Hematopoietic multipotent progenitor cell (in vitro differentiated cells): Measurements from ENCODE around the gene GMPR. TPM values are rescaled to one million over a fixed set of nuclear protein-coding genes. Genes with fewer than 3 reads are reported as not detected.
"Not testable (repeated sequence)": the region's sequence is repeated elsewhere in the genome, so short reads cannot be mapped to it uniquely, and the experiment has no call there.

Experiments used
- DNase-seq, 3 donors: peaks; one replicate each; pipeline ENCODE4 v3.0.0-alpha.2; 2011 to 2015; ENCODE audit warnings: low read depth in 2 of 3, low spot score in 2 of 3
- total RNA-seq: library from RNA; depleted of rRNA; stranded (reverse); fragments of >200 nt; gene quantifications from one replicate; pipeline ENCODE4 v1.2.3, GENCODE V29; 2012

Gene GMPR
- total RNA-seq, 1 donor: 36.4 TPM

DNA sequence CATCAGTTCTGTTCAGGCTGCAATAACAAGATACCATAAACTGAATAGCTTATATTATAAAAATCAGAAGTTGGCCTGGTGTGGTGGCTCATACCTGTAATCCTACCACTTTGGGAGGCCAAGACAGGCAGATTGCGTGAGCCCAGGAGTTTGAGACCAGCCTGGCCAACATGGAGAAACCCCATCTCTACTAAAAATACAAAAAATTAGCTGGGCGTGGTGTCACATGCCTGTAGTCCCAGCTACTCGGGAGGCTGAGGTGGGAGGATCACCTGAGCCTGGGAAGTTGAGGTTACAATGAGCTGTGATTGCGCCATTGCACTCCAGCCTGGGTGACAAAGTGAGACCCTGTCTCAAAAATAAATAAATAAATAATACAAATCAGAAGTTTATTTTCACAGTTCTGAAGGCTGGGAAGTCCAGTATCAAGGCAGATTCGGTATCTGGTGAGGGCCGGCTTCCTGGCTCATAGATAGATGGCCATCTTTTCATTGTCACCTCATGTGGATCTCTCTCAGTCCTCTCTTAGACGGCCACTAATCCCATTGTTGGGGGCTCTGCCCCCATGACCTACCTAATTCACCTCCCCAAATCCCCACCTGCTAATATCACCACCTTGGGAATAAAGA is 31.2 kb downstream of the GMPR start:
- DNase-seq: not testable (repeated sequence)

DNA sequence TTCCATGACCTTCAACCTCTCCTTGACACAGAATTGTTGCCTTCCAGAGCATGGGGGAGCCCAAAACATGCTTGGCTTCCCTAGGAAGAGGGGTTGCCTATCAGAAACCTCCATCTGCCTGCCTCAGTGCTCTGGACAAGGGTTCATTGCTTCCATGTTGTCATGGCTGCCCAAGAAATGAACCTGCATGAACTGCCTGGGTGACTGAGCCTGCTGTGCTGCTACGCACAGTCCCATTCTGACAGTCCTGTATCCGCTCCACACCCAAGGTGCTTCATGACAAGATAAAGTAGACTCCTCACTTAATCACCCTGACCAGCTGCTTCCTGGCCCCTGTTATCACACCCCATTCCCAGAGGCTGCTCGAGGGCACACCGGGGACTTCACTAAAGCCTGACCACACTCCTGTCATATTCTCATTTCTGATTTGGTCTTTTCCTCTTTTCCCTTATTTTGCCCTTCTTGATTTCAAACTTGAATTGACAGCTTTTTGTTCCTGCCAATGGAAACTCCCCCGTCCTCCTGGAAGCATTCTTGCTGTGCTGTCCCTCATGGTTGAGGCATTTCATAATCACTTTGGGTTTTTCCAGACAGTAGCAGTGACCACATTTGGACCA is 31.9 kb downstream of the GMPR start:
- DNase-seq: peak in 2 of 3 donors; percentile 6 to 26

DNA sequence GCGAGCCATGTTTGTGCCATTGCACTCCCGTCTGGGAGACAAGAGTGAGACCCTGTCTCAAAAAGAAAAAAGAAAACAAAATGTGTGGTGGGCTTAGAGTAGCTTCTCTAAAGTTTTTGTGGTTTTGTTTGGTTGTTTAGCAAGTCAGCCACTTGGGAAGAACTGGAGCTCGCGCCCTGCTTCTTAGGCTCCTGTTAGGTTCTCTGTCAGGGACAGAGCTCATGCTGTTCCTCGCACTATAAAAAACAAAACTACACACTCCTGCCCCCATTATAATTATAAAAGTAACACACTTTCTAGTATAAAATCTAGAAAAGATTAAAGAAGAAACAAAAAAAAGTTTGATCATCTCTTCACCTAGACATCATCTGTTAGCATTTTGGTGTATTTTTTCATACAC is 33.0 kb downstream of the GMPR start:
- no peak for DNase-seq

- DNase-seq: no peak
Measured at GRCh38 chr6:16272201-16272600, 33.8 kb downstream of the GMPR start.

GRCh38 chr6:16273256-16273655 is 34.9 kb downstream of the GMPR start:
- peak in 1 of 3 donors; percentile 2 for DNase-seq

GRCh38 chr6:16274483-16274882 is 36.1 kb downstream of the GMPR start:
- no peak for DNase-seq

DNA sequence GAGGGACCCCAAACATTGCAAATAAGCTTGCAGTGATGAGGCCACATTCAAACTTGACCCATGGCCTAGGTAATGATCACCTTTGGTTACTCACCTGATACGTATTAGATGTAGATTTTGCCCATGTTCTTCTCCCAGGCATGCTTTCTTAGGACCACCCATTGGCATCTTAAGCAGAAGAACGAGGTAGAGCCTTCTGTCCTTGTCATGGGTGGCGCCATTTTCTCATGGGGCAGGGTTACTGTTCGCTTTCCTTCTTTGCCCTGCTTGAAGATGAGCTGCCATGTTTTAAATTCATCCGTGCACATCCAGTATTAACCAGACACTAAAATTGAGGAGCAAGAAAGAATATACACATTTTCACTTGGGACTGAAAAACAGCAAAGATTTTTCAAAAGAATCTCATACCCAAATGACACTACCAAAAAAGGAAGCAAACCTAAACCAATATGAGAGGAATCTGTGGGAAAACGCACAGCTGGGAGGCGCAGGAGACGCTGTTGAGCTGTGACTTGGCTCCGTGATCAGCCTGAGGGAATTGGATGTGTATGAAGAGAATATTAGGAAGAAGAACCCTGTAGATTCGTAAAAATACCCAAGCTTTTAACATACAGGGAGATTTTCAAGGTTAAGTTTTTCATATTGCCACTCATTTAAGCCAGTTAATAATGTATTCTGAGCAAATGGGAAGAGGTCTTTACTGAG is 36.6 kb downstream of the GMPR start:
- DNase-seq: no peak

DNA sequence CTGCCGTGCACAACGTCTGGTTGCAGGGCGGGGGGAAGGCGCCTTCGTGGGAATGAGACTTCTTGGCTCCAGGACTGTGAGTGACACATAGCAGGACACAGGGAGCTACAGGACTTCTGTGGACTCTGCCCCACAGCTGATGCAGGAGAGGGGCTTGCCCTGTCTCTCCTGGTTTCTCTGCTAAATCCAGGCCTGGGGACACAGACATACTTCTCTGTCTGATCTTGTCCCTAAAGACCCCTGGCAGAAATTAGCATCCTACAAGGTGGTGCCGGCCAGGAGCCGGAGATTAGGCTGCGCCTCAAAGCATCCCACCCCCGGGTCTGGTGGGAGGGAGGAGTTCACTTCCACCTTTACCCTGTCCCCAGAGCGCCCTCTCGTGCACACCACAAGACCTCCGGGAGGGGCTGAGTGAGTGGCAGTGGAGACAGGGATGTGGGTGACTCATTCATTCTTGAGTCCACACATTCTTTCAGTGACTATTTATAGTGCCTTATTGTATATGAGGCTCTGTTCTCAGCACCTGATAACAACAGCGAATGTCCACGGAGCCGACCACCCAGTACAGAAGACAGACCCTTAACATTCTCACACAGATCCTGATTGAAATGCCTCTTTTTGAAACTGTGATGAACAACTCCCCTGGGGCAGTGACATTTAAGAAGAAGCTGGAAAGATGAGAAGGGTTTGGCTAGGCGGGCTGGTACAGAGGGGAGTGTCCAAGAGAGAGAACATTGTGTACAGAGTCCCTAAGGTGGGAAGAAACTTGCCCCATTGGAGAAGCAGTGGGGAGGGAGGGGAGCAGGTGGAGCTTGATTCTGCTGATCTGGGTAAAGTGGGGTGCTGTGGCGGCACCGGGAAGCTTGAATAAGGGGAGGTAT is 39.0 kb downstream of the GMPR start:
- peak in 2 of 3 donors; percentile 73 to 85 for DNase-seq

DNA sequence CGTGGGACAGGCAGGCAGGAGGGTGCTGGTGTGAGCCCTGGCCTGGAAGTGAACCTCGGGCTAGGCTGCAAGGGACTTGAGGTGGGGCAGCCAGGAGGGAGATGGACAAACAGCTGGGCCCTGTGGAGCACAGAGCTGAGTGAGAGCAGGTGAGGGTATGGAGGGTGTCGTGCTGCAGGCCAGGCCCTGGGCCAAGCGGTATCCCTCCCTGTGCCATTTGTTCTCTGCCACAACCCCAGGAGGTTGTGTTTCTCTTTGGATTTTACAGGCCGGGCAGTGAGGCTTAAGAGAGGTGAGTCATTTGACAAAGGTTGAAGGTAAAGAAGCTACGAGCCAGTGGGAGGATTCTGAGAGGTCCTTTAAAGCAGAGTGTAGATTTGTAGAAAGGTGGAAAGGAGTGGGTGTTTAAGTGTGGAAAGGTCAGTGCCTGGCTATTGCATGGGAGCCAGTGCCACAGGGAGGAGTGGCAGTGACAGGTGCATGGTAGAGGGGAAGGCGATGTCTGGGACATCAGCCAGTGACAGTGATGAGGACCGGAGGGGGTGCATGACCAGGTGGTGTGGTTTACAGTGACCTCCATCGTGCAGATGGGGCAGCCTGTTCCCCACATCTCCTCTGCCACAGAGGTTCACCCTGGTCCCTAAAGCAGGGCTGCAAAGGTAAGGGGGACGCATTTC is 39.8 kb downstream of the GMPR start:
- no peak for DNase-seq

DNA sequence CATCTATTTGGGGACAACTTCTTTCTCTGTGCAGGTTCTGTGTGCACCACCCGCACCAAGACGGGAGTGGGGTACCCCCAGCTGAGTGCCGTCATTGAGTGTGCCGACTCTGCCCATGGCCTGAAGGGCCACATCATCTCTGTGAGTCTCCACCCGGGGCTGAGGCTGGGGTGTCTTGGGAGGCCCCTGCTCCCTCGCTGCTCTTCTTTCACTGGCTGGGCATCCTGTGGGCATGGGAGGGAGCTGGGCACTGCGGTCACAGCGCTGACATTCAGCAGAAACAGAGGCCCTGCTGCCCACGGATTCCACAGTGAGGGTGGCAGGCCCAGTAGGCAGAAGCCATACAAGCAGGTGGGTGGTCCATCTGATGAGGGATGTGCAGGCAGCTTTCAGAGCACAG is 40.4 kb downstream of the GMPR start:
- DNase-seq: no peak

DNA sequence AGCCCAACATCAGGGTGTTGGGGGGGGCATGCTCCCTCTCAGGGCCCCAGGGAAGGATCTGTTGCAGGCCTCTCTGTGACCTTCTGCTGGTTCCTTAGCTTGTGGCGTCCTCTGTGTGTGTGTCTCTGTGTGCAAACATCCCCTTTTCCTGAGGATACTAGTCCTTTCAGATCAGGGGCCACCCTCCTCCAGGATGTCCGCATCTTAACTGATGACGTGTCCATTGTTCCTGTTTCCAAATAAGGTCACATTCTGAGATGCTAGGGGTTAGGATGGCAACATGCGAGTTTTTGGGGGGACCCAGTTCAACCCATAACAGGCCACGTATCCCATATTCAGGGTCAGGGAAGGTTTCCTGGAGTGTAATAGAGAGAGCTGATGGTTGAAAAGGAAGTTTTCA is 40.9 kb downstream of the GMPR start:
- DNase-seq: no peak

DNA sequence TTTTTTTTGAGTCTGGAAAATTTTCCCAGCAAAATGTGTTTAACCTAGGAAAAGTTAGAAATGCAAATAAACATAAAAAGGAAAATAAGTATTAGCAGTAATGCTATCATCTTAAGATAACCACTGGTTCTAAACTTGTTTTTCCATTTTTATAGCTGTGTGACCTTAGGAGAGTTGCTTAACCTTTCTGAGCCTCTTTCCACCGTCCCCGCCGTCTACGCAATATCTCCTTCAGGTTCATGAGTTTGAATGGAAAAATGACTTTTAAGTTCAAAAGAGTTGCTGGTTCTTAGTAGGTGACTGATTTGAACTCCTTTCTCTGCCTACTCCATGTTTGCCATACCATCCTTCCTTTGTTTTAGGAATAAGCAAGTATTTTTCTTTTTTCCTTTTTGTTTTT is 44.0 kb downstream of the GMPR start:
- no peak for DNase-seq

- DNase-seq: no peak
Measured at GRCh38 chr6:16284472-16284871, 46.1 kb downstream of the GMPR start.

DNA sequence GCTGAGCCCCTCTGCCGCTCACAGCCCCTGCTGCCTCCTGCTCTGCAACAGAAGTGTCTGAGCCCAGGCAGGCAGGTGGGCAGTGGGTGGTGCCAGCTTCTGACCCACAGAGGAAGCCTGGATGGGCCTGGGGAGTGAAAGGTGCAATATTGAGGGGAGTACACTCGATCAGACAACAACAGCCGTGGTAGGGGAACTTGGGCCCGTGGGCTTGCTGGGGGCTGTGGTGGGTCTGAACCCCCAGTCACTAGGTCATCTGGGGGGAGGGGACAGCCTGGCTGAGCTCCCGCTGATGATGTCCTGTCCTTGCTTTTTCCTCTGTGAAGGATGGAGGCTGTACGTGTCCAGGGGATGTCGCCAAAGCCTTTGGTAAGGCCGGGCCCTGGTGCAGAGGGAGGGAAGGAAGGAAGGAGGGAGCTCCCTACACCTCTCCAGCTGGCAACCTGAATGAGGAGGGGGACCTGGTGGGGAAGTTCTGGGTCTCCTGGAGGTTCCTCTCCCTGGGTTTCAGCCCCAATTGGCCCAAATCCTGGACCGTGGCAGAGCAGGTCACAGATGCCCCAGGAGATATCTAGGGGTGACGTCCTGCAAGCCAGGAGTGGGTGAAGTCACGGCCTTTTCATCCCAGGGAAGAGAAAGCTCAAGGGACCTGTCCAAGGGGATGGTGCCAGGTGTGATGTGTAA is 47.2 kb downstream of the GMPR start:
- DNase-seq: no peak

DNA sequence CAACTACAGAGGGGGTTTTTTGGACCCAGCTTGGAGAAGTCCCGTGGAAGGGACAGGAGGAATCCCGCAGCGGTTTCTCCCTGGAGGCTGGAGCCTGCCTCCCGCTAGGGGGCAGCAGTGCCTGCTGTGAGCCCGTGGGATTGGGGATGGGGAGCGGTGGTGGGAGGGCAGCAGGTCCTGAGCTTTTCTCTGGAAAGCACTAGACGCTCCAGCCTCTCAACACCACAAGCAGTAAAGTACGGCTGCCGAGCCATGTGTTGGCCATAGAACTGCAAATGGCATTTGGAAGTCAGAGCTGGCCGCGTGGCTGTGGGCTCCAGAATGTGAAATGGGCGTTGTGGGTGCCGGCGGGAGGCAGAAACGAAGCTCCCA is 47.8 kb downstream of the GMPR start:
- peak in 1 of 3 donors; percentile 3 for DNase-seq

GRCh38 chr6:16288163-16288562 is 49.8 kb downstream of the GMPR start:
- no peak for DNase-seq

DNA sequence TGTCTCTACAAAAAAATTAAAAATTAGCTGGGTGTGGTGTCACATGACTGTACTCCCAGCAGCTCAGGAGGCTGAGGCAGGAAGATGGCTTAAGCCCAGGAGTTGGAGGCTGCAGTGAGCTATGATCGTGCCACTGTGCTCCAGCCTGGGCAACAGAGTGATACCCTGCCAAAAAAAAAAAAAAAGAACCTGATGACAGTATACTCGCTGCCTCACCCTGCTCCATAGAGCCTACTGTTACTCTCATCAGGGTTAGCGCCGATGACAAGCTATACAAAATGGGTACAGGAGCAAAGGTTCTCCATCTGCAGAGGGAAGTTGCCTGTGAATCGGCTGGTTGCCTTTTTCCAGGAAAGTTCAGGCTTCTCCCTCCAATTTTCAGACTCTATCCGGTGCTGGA is 53.4 kb downstream of the GMPR start:
- no peak for DNase-seq

- DNase-seq: no peak
Measured at GRCh38 chr6:16292432-16292831, 54.0 kb downstream of the GMPR start.

GRCh38 chr6:16292942-16293341 is 54.6 kb downstream of the GMPR start:
- DNase-seq: no peak

DNA sequence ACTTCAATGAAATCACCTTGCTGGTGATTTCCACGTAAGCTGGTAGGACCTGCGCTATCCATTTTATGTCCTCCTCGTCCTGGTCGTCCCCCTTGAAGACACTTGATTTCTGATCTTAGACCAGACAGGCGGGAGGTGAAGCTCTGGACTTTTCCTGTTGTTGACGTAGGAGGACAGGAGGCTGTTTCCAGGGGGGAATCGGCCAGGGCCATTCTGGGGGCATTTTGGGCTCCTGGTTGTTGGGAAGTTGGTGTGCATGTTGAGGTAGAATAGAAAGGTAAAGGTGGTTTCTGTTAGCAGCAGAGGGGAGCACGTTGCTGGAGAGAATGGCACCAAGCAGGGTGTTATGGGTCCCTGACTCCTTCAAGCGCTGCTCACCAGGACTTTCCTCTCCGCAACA is 56.0 kb downstream of the GMPR start:
- DNase-seq: no peak
